MM.1S (cell line): ENCODE measurements around the gene RTN3.
"Not testable (repeated sequence)": the region's sequence is repeated elsewhere in the genome, so short reads cannot be mapped to it uniquely, and the experiment has no call there.

ENCODE experiments used
- DNase-seq: peaks from one replicate; pipeline ENCODE4 v3.0.0-alpha.2; 2015
- H2AFZ ChIP-seq: fragments of 300-600 bp; sonication (generic); 2 replicates; pipeline ENCODE4 v1.6.0; 2016; ENCODE audit warnings: antibody characterized with exemption, low read length
- H3F3A ChIP-seq: fragments of 300-600 bp; sonication (generic); 2 replicates; pipeline ENCODE4 v1.6.1; 2016; ENCODE audit warnings: mild to moderate bottlenecking, antibody characterized with exemption, low read length, moderate library complexity, mixed read lengths; ENCODE audit not compliant: insufficient read depth
- H3K27ac ChIP-seq: fragments of 300-600 bp; sonication (generic); 2 replicates; pipeline ENCODE4 v1.5.1; 2016; ENCODE audit warnings: mild to moderate bottlenecking, low read length
- H3K27me3 ChIP-seq: fragments of 300-600 bp; sonication (generic); replicated peaks from 2 replicates; pipeline ENCODE4 v1.6.0; 2016; ENCODE audit warnings: low read length; ENCODE audit not compliant: insufficient read depth
- H3K36me3 ChIP-seq: fragments of 300-600 bp; sonication (generic); replicated peaks from 2 replicates; pipeline ENCODE4 v1.6.1; 2016; ENCODE audit warnings: mild to moderate bottlenecking, low read length, mixed read lengths; ENCODE audit not compliant: insufficient read depth
- H3K4me1 ChIP-seq: fragments of 300-600 bp; sonication (generic); 2 replicates; pipeline ENCODE4 v1.6.1; 2016; ENCODE audit warnings: low read length, mixed read lengths
- H3K4me2 ChIP-seq: fragments of 300-600 bp; sonication (generic); 2 replicates; pipeline ENCODE4 v1.6.0; 2016; ENCODE audit warnings: low read depth, low read length
- H3K4me3 ChIP-seq: fragments of 300-600 bp; sonication (generic); 2 replicates; pipeline ENCODE4 v1.5.1; 2016; ENCODE audit warnings: low read length, mixed read lengths
- H3K79me2 ChIP-seq: fragments of 300-600 bp; sonication (generic); 2 replicates; pipeline ENCODE4 v1.6.1; 2016; ENCODE audit warnings: mixed run types, low read length, mixed read lengths
- H3K9ac ChIP-seq: fragments of 300-600 bp; sonication (generic); 2 replicates; pipeline ENCODE4 v1.6.1; 2016; ENCODE audit warnings: low read length, mixed read lengths
- H3K9me2 ChIP-seq: fragments of 300-600 bp; sonication (generic); replicated peaks from 2 replicates; pipeline ENCODE4 v1.6.1; 2016; ENCODE audit warnings: mild to moderate bottlenecking, low read length, mixed read lengths; ENCODE audit not compliant: insufficient read depth
- H3K9me3 ChIP-seq: fragments of 300-600 bp; sonication (generic); replicated peaks from 2 replicates; pipeline ENCODE4 v1.6.1; 2016; ENCODE audit warnings: mild to moderate bottlenecking, low read length, mixed read lengths; ENCODE audit not compliant: insufficient read depth
- H4K20me1 ChIP-seq: fragments of 300-600 bp; sonication (generic); 2 replicates; pipeline ENCODE4 v1.6.1; 2016; ENCODE audit warnings: mild to moderate bottlenecking, low read length, moderate library complexity, mixed read lengths; ENCODE audit not compliant: insufficient read depth
- CTCF ChIP-seq: fragments of 300-600 bp; sonication (generic); IDR thresholded peaks from 2 replicates; pipeline ENCODE4 v1.5.1; 2016; ENCODE audit warnings: antibody characterized with exemption, low read length, mixed read lengths
- EZH2 ChIP-seq: fragments of 300-600 bp; sonication (generic); optimal IDR thresholded peaks from 2 replicates; pipeline ENCODE3; 2017; ENCODE audit warnings: low read depth, mild to moderate bottlenecking, antibody characterized with exemption, low read length, mixed read lengths
- EZH2phosphoT487 ChIP-seq: fragments of 300-600 bp; sonication (generic); IDR thresholded peaks from 2 replicates; pipeline ENCODE4 v1.6.1; 2018; ENCODE audit warnings: antibody characterized with exemption, low read length

Gene RTN3

DNA sequence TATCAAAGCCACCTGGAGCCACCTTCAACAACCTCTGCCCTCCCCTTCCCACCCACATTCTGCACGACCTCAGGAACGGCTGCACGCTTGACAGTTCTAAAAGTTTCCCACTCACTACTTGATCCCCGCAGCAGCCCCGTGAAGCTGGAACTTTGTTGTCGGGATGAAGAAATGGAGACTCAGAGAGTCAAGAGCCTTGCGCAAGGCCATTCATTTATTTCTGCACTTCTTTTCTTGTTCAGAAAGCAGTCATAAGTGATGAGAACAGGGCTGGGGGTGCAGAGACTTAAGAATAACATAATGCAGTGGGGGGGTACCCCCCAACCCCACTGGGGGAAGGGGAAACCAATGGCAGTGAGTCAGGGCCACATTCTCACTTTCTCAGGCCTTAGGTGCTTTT lies 89.5 kb downstream of the RTN3 start:
- TF ChIP-seq EZH2 (no peak), EZH2phosphoT487 (no peak), CTCF (no peak)
- H2AFZ ChIP-seq, result no peak overlapping the region
- peaks cover 4% of the 10 kb centered on the region; the same call in 1 of the 2 replicates for H3F3A ChIP-seq
- no peaks in the 10 kb centered on the region for H3K79me2 ChIP-seq
- no peak overlapping the region for H3K27ac ChIP-seq
- no peak overlapping the region for H3K9ac ChIP-seq
- H3K4me1 ChIP-seq, result 0 out of 2 replicates have a peak, but pooled peaks cover 3% of the 10 kb centered on the region
- no peak for DNase-seq
- H3K27me3 ChIP-seq, result peaks cover 17% of the 10 kb centered on the region
- H3K4me2 ChIP-seq, result no peak overlapping the region
- no peaks in the 10 kb centered on the region for H3K9me2 ChIP-seq
- H4K20me1 ChIP-seq, result no peaks in the 10 kb centered on the region
- H3K9me3 ChIP-seq, result no peaks in the 10 kb centered on the region
- H3K36me3 ChIP-seq, result no peaks in the 10 kb centered on the region
- no peak overlapping the region for H3K4me3 ChIP-seq

GRCh38 chr11:63771741-63772318 lies 90.5 kb downstream of the RTN3 start:
- not testable (repeated sequence) for H3K27ac ChIP-seq, H3K36me3 ChIP-seq, H3K79me2 ChIP-seq, H4K20me1 ChIP-seq, H3K9me2 ChIP-seq, H3K4me3 ChIP-seq, H3K9ac ChIP-seq, H2AFZ ChIP-seq, H3K4me2 ChIP-seq, H3F3A ChIP-seq, H3K4me1 ChIP-seq, DNase-seq, H3K9me3 ChIP-seq
- peaks cover 17% of the 10 kb centered on the region for H3K27me3 ChIP-seq

GRCh38 chr11:63775191-63775590 lies 93.9 kb downstream of the RTN3 start:
- H3K4me2 ChIP-seq, result no peak overlapping the region
- H3K9me2 ChIP-seq, result no peaks in the 10 kb centered on the region
- H3K9ac ChIP-seq, result no peak overlapping the region
- TF ChIP-seq EZH2 (no peak), CTCF (no peak), EZH2phosphoT487 (no peak)
- H4K20me1 ChIP-seq, result no peaks in the 10 kb centered on the region
- H3K4me3 ChIP-seq, result no peak overlapping the region
- H2AFZ ChIP-seq, result no peak overlapping the region
- H3K9me3 ChIP-seq, result no peaks in the 10 kb centered on the region
- DNase-seq, result no peak
- H3K4me1 ChIP-seq, result no peaks in the 10 kb centered on the region
- no peak overlapping the region for H3K27ac ChIP-seq
- no peaks in the 10 kb centered on the region for H3K79me2 ChIP-seq
- 0 out of 2 replicates have a peak, but pooled peaks cover under 1% of the 10 kb centered on the region for H3F3A ChIP-seq
- H3K36me3 ChIP-seq, result no peaks in the 10 kb centered on the region
- peaks cover 6% of the 10 kb centered on the region for H3K27me3 ChIP-seq

DNA sequence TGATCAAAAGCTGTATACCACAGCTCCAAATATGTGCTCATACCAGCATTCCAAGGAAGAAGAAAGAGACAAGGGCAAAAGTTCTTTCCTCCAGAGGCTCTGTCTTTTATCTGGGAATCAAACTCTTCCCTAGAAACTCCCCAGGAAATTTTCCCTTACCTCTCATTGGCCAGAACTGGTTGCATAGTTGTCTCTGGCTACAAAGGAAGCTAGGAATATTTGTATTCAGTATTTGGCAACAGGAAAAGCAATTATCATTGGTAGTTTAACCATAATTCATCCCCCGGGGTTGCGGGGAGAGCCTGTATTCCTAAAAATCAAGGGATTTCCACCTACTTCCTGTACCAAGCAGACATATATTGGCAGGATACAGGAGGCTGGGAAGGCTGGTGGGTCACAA lies 97.7 kb downstream of the RTN3 start:
- no peak overlapping the region for H3K27ac ChIP-seq
- H3K9ac ChIP-seq, result no peak overlapping the region
- H3K79me2 ChIP-seq, result no peaks in the 10 kb centered on the region
- H3K36me3 ChIP-seq, result no peaks in the 10 kb centered on the region
- TF ChIP-seq CTCF, result no peak
- no peak for TF ChIP-seq EZH2
- no peak for TF ChIP-seq EZH2phosphoT487
- H3K9me2 ChIP-seq, result no peaks in the 10 kb centered on the region
- no peaks in the 10 kb centered on the region for H3K9me3 ChIP-seq
- DNase-seq, result no peak
- no peaks in the 10 kb centered on the region for H3K27me3 ChIP-seq
- H3K4me2 ChIP-seq, result no peak overlapping the region
- H3K4me3 ChIP-seq, result no peak overlapping the region
- H4K20me1 ChIP-seq, result no peaks in the 10 kb centered on the region
- no peaks in the 10 kb centered on the region for H3F3A ChIP-seq
- H3K4me1 ChIP-seq, result no peaks in the 10 kb centered on the region
- no peak overlapping the region for H2AFZ ChIP-seq
